GM10248 (cell line): Measurements from ENCODE around the gene ATP13A2.

Source experiments
- CTCF ChIA-PET: fragments of 300-600 bp; sonication (Branson Sonifier 250); formaldehyde crosslinking; extraction: SDS; loops from one replicate; lab custom pipeline; 2021; ENCODE audit warnings: antibody characterized with exemption; lab: Yijun Ruan, JAX
- POLR2A ChIA-PET: fragments of 350-650 bp; sonication (Branson Sonifier 250); formaldehyde crosslinking; extraction: SDS; loops from one replicate; lab custom pipeline; 2020; ENCODE audit warnings: antibody characterized with exemption; lab: Yijun Ruan, JAX
- DNase-seq: peaks from one replicate; pipeline ENCODE4 v3.0.0; 2012; ENCODE audit errors: extremely low spot score
- CTCF ChIP-seq: IDR thresholded peaks from 2 replicates; pipeline ENCODE4 v1.5.1; 2012; ENCODE audit warnings: mild to moderate bottlenecking, low read depth; ENCODE audit errors: extremely low read depth, missing control alignments, control extremely low read depth

The ATP13A2 gene

DNA sequence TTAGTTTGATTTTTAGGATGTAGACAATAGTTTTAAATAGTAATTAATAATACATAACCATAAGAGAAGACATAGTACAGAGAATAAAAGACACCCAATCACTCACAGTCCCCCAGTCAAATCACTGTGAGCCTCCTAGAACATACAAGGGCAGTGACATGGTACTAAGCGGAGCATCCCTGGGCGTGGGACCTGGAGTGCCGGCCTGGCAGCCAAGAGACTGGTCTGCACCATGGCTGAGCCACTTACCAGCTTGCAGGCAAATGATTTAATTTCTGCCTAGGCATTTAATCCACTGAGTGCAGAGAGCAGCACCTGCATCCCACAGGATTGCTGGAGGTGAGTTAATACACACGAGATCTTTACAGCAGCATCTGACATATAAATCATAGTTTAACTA is 21.8 kb upstream of the ATP13A2 start:
- ChIA-PET CTCF (interaction anchor here (0.8 to 2.6 kb wide), 6 partner anchors 11 to 73 kb away, joined by 3 to 10 read pairs (median 4); no protein-coding TSS in a partner anchor), POLR2A (interaction anchor here (0.5 kb wide), 1 partner anchor 17 kb away, joined by 3 read pairs; no protein-coding TSS in a partner anchor)
- no peak for TF ChIP-seq CTCF
- no peak for DNase-seq

GRCh38 chr1:17032741-17033140 is 21.0 kb upstream of the ATP13A2 start:
- TF ChIP-seq CTCF: no peak
- POLR2A ChIA-PET: no interaction called here

DNA sequence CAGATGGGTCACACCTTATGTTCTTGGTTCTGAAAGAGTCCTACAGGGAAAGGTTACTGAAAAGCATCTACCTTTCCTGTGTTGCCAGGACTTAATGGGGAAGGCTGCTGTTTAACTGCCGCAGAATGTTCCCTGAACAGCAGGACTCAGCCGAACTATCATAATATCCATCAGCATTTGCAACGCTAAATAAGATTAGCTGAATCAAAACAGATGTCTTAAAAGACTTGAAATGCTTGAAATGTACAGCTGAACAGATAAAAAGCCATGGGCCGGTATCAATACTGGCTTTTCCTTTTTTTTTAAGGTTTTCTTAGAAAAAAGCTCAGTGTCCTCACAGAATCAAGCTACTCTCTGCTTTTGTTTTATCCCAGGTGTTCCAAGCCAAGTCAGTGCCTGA is 19.7 kb upstream of the ATP13A2 start:
- no peak for TF ChIP-seq CTCF
- no peak for DNase-seq
- POLR2A ChIA-PET: no interaction called here
- CTCF ChIA-PET: interaction anchor here (0.9 to 1.1 kb wide), 2 partner anchors 9 to 14 kb away, joined by 3 to 4 read pairs; no protein-coding TSS in a partner anchor

More at GRCh38 chr1:17032741-17033140, 21.0 kb upstream of the ATP13A2 start:
- DNase-seq: no peak
- CTCF ChIA-PET: interaction anchor here (0.8 to 2.6 kb wide), 5 partner anchors 13 to 72 kb away, joined by 3 to 10 read pairs (median 4); no protein-coding TSS in a partner anchor

- no peak for TF ChIP-seq CTCF
- ChIA-PET CTCF (no interaction called here), POLR2A (no interaction called here)
- DNase-seq: no peak
These were observed 18.5 kb upstream of the ATP13A2 start for GRCh38 chr1:17030206-17030605.

DNA sequence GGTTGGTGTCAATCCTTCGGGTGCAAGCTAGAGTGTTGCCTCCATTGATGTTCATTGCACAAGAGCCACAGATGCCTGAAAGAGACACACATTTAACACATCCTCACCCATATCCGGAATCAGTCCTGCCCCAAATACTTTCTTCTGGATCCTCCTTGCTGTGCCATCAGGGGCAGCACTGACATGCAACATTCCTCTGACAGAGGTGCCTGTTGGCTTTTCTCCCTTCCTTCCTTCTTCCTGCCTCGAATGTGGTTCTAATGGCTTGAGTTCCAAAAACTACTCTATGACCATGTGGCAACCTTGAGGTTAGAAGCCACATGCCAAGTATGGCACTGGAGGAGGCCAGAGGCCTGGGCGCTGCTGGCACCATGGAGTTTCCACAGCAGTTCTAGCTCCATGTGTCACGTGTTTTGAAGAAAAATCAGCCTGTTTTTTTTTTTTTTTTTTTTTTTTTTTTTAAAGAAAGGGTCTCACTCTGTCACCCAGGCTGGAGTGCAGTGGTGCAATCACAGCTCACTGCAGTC is 17.0 kb upstream of the ATP13A2 start:
- ChIA-PET POLR2A (interaction anchor here (0.6 kb wide), 1 partner anchor 123 kb away, joined by 3 read pairs; no protein-coding TSS in a partner anchor), CTCF (interaction anchor here (1.2 to 2.6 kb wide), 2 partner anchors 20 to 68 kb away, joined by 4 to 6 read pairs; no protein-coding TSS in a partner anchor)
- TF ChIP-seq CTCF: no peak
- no peak for DNase-seq

GRCh38 chr1:17027900-17028299 is 16.2 kb upstream of the ATP13A2 start:
- TF ChIP-seq CTCF: no peak
- no peak for DNase-seq
- POLR2A ChIA-PET: no interaction called here
- CTCF ChIA-PET: interaction anchor here (1.1 to 2.6 kb wide), 2 partner anchors 19 to 20 kb away, joined by 3 to 6 read pairs; no protein-coding TSS in a partner anchor
